Fibroblast of peridontal ligament (primary cell): ENCODE results near the gene SCG3.

Source experiments
- DNase-seq: peaks from one replicate; pipeline ENCODE4 v3.0.0-alpha.2; 2010; ENCODE audit errors: extremely low read depth

The SCG3 gene

GRCh38 chr15:51678096-51678495, 3.2 kb upstream of the SCG3 start:
- peak; percentile 3 for DNase-seq

GRCh38 chr15:51680321-51680720, 982 bp upstream of the SCG3 start:
- no peak for DNase-seq

- no peak for DNase-seq
Observed at GRCh38 chr15:51687565-51687964, 6.3 kb downstream of the SCG3 start.

- no peak for DNase-seq
Observed at GRCh38 chr15:51688863-51689262, 7.6 kb downstream of the SCG3 start.

GRCh38 chr15:51692154-51692553, 10.9 kb downstream of the SCG3 start:
- DNase-seq, result no peak

- DNase-seq, result no peak
Observed at GRCh38 chr15:51696566-51696965, 15.3 kb downstream of the SCG3 start.

GRCh38 chr15:51697163-51697562, 15.9 kb downstream of the SCG3 start:
- no peak for DNase-seq

GRCh38 chr15:51699373-51699772, 18.1 kb downstream of the SCG3 start:
- DNase-seq, result no peak

GRCh38 chr15:51702710-51703109, 21.4 kb downstream of the SCG3 start:
- DNase-seq, result no peak

GRCh38 chr15:51706291-51706690, 25.0 kb downstream of the SCG3 start:
- DNase-seq, result peak; percentile 22

- no peak for DNase-seq
Observed at GRCh38 chr15:51706926-51707608, 25.8 kb downstream of the SCG3 start.

- no peak for DNase-seq
Observed at GRCh38 chr15:51708013-51708412, 26.7 kb downstream of the SCG3 start.

GRCh38 chr15:51709031-51709430, 27.7 kb downstream of the SCG3 start:
- DNase-seq, result no peak

GRCh38 chr15:51714162-51714561, 32.9 kb downstream of the SCG3 start:
- no peak for DNase-seq

GRCh38 chr15:51714911-51715310, 33.6 kb downstream of the SCG3 start:
- DNase-seq, result no peak

GRCh38 chr15:51718219-51718618, 36.9 kb downstream of the SCG3 start:
- DNase-seq, result no peak

- DNase-seq, result no peak
Observed at GRCh38 chr15:51718746-51719145, 37.4 kb downstream of the SCG3 start.

- DNase-seq, result no peak
Observed at GRCh38 chr15:51720201-51720995, 39.1 kb downstream of the SCG3 start.

- DNase-seq, result no peak
Observed at GRCh38 chr15:51721199-51721960, 40.1 kb downstream of the SCG3 start.

- no peak for DNase-seq
Observed at GRCh38 chr15:51724199-51724598, 42.9 kb downstream of the SCG3 start.

- DNase-seq, result no peak
Observed at GRCh38 chr15:51724673-51725072, 43.4 kb downstream of the SCG3 start.

GRCh38 chr15:51726302-51727073, 45.2 kb downstream of the SCG3 start:
- peak; percentile 79 for DNase-seq
